ENCODE data around the gene CTBP2.
A peak's percentile ranks its signal among the peaks of the same experiment; 100 is the strongest.
"Not testable (repeated sequence)": the region's sequence is repeated elsewhere in the genome, so short reads cannot be mapped to it uniquely, and the experiment has no call there.

Gene CTBP2

GRCh38 chr10:125169279-125169678 is 8.9 kb upstream of the CTBP2 start:
- Mint-ChIP-seq H3K4me1 (ENCODE audit: low read depth) (no peaks in the 10 kb centered on the region), H3K27me3 (peaks cover 9% of the 10 kb centered on the region), H3K27ac (no peak overlapping the region), H3K36me3 (no peaks in the 10 kb centered on the region), H3K9me3 (ENCODE audit: low read depth) (no peaks in the 10 kb centered on the region), H3K4me3 (no peak overlapping the region)

GRCh38 chr10:125166658-125167057 is 6.3 kb upstream of the CTBP2 start:
- H3K4me3 Mint-ChIP-seq: no peak overlapping the region
- H3K9me3 Mint-ChIP-seq (ENCODE audit: low read depth): no peaks in the 10 kb centered on the region
- H3K27ac Mint-ChIP-seq: no peak overlapping the region
- H3K27me3 Mint-ChIP-seq: peaks cover 13% of the 10 kb centered on the region
- H3K36me3 Mint-ChIP-seq: no peaks in the 10 kb centered on the region
- H3K4me1 Mint-ChIP-seq (ENCODE audit: low read depth): no peaks in the 10 kb centered on the region

GRCh38 chr10:125165584-125166573 is 5.5 kb upstream of the CTBP2 start:
- H3K9me3 Mint-ChIP-seq (ENCODE audit: low read depth): no peaks in the 10 kb centered on the region
- no peaks in the 10 kb centered on the region for H3K36me3 Mint-ChIP-seq
- peaks cover 13% of the 10 kb centered on the region for H3K27me3 Mint-ChIP-seq
- H3K4me1 Mint-ChIP-seq (ENCODE audit: low read depth): no peaks in the 10 kb centered on the region
- H3K4me3 Mint-ChIP-seq: no peak overlapping the region
- H3K27ac Mint-ChIP-seq: no peak overlapping the region

GRCh38 chr10:125164421-125164820 is 4.1 kb upstream of the CTBP2 start:
- H3K9me3 Mint-ChIP-seq (ENCODE audit: low read depth): no peaks in the 10 kb centered on the region
- no peak overlapping the region for H3K4me3 Mint-ChIP-seq
- H3K4me1 Mint-ChIP-seq (ENCODE audit: low read depth): no peaks in the 10 kb centered on the region
- H3K27me3 Mint-ChIP-seq: peaks cover 12% of the 10 kb centered on the region
- no peaks in the 10 kb centered on the region for H3K36me3 Mint-ChIP-seq
- H3K27ac Mint-ChIP-seq: no peak overlapping the region

GRCh38 chr10:125163803-125164202 is 3.4 kb upstream of the CTBP2 start:
- Mint-ChIP-seq H3K9me3 (ENCODE audit: low read depth) (no peaks in the 10 kb centered on the region), H3K4me1 (ENCODE audit: low read depth) (no peaks in the 10 kb centered on the region), H3K27me3 (peaks cover 12% of the 10 kb centered on the region), H3K4me3 (no peak overlapping the region), H3K36me3 (no peaks in the 10 kb centered on the region), H3K27ac (no peak overlapping the region)

- not testable (repeated sequence) for H3K4me3 Mint-ChIP-seq; H3K9me3 Mint-ChIP-seq (ENCODE audit: low read depth); H3K4me1 Mint-ChIP-seq (ENCODE audit: low read depth); H3K27ac Mint-ChIP-seq; H3K36me3 Mint-ChIP-seq
- peaks cover 14% of the 10 kb centered on the region for H3K27me3 Mint-ChIP-seq
Measured at GRCh38 chr10:125163312-125163711, 2.9 kb upstream of the CTBP2 start.

GRCh38 chr10:125162120-125162931 is 2.0 kb upstream of the CTBP2 start:
- peaks cover 5% of the 10 kb centered on the region for H3K4me1 Mint-ChIP-seq (ENCODE audit: low read depth)
- H3K27ac Mint-ChIP-seq: no peak overlapping the region
- H3K27me3 Mint-ChIP-seq: peaks cover 22% of the 10 kb centered on the region
- no peaks in the 10 kb centered on the region for H3K9me3 Mint-ChIP-seq (ENCODE audit: low read depth)
- H3K4me3 Mint-ChIP-seq: peak overlapping the region; percentile 55
- peaks cover 2% of the 10 kb centered on the region for H3K36me3 Mint-ChIP-seq

- H3K4me3 Mint-ChIP-seq: peak overlapping the region; percentile 56
- peaks cover 27% of the 10 kb centered on the region for H3K27me3 Mint-ChIP-seq
- H3K27ac Mint-ChIP-seq: no peak overlapping the region
- H3K36me3 Mint-ChIP-seq: peaks cover 2% of the 10 kb centered on the region
- no peaks in the 10 kb centered on the region for H3K9me3 Mint-ChIP-seq (ENCODE audit: low read depth)
- peaks cover 5% of the 10 kb centered on the region for H3K4me1 Mint-ChIP-seq (ENCODE audit: low read depth)
Measured at GRCh38 chr10:125161707-125162119, 1.4 kb upstream of the CTBP2 start.

GRCh38 chr10:125160856-125161706 is 718 bp upstream of the CTBP2 start:
- H3K4me3 Mint-ChIP-seq: peak overlapping the region; percentile 70
- peaks cover 2% of the 10 kb centered on the region for H3K36me3 Mint-ChIP-seq
- peaks cover 31% of the 10 kb centered on the region for H3K27me3 Mint-ChIP-seq
- H3K27ac Mint-ChIP-seq: no peak overlapping the region
- no peaks in the 10 kb centered on the region for H3K9me3 Mint-ChIP-seq (ENCODE audit: low read depth)
- peaks cover 5% of the 10 kb centered on the region for H3K4me1 Mint-ChIP-seq (ENCODE audit: low read depth)

- H3K36me3 Mint-ChIP-seq: peaks cover 2% of the 10 kb centered on the region
- no peak overlapping the region for H3K27ac Mint-ChIP-seq
- H3K9me3 Mint-ChIP-seq (ENCODE audit: low read depth): no peaks in the 10 kb centered on the region
- peaks cover 42% of the 10 kb centered on the region for H3K27me3 Mint-ChIP-seq
- peak overlapping the region; percentile 44 for H3K4me3 Mint-ChIP-seq
- peaks cover 5% of the 10 kb centered on the region for H3K4me1 Mint-ChIP-seq (ENCODE audit: low read depth)
Measured at GRCh38 chr10:125159486-125159931, 854 bp downstream of the CTBP2 start.

- H3K36me3 Mint-ChIP-seq: peaks cover 2% of the 10 kb centered on the region
- no peak overlapping the region for H3K27ac Mint-ChIP-seq
- H3K9me3 Mint-ChIP-seq (ENCODE audit: low read depth): no peaks in the 10 kb centered on the region
- peak overlapping the region; percentile 86 for H3K4me3 Mint-ChIP-seq
- H3K4me1 Mint-ChIP-seq (ENCODE audit: low read depth): peaks cover 5% of the 10 kb centered on the region
- H3K27me3 Mint-ChIP-seq: peaks cover 44% of the 10 kb centered on the region
Measured at GRCh38 chr10:125158601-125159485, 1.5 kb downstream of the CTBP2 start.

GRCh38 chr10:125158275-125158600 is 2.1 kb downstream of the CTBP2 start:
- peaks cover 2% of the 10 kb centered on the region for H3K36me3 Mint-ChIP-seq
- no peaks in the 10 kb centered on the region for H3K9me3 Mint-ChIP-seq (ENCODE audit: low read depth)
- peaks cover 47% of the 10 kb centered on the region for H3K27me3 Mint-ChIP-seq
- H3K4me1 Mint-ChIP-seq (ENCODE audit: low read depth): peaks cover 5% of the 10 kb centered on the region
- H3K27ac Mint-ChIP-seq: no peak overlapping the region
- H3K4me3 Mint-ChIP-seq: peak overlapping the region; percentile 86

- Mint-ChIP-seq H3K36me3 (peaks cover 2% of the 10 kb centered on the region), H3K4me3 (no peak overlapping the region), H3K27me3 (peaks cover 45% of the 10 kb centered on the region), H3K4me1 (ENCODE audit: low read depth) (peaks cover 5% of the 10 kb centered on the region), H3K27ac (no peak overlapping the region), H3K9me3 (ENCODE audit: low read depth) (no peaks in the 10 kb centered on the region)
Measured at GRCh38 chr10:125157505-125157904, 2.9 kb downstream of the CTBP2 start.

All from activated naive CD8-positive, alpha-beta T cell (primary cell).